ENCODE data around the gene PCDHGB6.
"Not testable (repeated sequence)": the region's sequence is repeated elsewhere in the genome, so short reads cannot be mapped to it uniquely, and the experiment has no call there.

PCDHGB6 gene

DNA sequence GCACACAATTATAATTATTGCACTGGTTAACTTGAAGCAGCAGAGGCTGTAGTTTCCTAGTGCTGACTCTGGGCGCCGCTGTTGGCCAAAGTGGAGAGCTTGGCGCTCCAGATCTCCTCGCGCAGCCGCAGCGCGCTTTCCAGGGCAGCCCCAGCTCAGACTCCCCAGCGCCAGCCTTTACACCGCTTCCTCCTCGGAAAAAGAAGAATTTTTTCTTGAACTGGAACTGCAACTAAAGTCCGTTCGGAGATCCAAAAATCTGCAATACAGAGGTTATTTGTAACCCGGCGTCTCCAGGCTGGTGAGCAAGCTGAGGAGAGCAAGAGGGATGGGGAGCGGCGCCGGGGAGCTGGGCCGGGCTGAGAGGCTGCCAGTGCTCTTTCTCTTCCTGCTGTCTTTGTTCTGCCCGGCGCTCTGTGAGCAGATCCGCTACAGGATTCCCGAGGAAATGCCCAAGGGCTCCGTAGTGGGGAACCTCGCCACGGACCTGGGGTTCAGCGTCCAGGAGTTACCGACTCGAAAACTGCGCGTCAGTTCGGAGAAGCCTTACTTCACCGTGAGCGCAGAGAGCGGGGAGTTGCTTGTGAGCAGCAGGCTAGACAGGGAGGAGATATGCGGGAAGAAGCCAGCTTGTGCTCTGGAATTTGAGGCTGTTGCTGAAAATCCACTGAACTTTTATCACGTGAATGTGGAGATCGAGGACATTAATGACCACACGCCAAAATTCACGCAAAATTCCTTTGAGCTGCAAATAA is 20.1 kb upstream of the PCDHGB6 start, which contains the start of gene PCDHGB4:
Gene PCDHGB4 (plus strand): TSS at position 142 of the 755 bp plus-strand sequence. CDS start 187 bp downstream, at position 329.
- not testable (repeated sequence) for DNase-seq (ENCODE audit: insufficient read length, low spot score)
- FAIRE-seq, result peak; percentile 87

DNA sequence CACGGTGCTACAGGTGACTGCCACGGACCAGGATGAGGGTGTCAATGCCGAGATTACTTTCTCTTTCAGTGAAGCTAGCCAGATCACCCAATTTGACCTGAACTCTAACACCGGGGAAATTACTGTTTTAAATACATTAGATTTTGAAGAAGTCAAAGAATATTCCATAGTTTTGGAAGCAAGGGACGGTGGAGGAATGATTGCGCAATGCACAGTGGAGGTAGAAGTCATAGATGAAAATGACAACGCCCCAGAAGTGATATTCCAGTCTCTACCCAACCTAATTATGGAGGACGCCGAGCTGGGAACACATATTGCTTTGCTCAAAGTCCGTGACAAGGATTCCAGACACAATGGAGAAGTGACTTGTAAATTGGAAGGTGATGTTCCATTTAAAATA is 19.2 kb upstream of the PCDHGB6 start:
- FAIRE-seq (no peak), DNase-seq (ENCODE audit: insufficient read length, low spot score) (no peak)

DNA sequence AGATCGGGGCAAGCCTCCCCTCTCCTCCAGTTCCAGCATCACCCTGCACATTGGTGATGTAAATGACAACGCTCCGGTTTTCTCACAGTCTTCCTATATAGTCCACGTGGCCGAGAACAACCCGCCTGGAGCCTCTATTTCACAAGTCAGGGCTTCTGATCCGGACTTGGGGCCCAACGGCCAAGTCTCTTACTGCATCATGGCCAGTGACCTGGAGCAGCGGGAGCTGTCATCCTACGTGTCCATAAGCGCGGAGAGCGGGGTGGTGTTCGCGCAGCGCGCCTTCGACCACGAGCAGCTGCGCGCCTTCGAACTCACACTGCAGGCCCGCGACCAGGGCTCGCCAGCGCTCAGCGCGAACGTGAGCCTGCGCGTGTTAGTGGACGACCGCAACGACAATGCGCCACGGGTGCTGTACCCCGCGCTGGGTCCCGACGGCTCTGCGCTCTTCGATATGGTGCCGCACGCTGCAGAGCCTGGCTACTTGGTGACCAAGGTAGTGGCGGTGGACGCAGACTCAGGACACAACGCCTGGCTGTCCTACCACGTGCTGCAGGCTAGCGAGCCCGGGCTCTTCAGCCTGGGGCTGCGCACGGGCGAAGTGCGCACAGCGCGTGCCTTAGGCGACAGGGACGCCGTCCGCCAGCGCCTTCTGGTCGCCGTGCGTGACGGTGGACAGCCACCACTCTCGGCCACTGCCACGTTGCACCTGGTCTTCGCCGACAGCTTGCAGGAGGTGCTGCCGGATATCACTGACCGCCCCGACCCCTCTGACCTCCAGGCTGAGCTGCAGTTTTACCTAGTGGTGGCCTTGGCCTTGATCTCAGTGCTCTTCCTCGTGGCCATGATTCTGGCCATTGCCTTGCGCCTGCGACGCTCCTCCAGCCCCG is 18.4 kb upstream of the PCDHGB6 start:
- DNase-seq (ENCODE audit: insufficient read length, low spot score), result no peak
- no peak for FAIRE-seq

DNA sequence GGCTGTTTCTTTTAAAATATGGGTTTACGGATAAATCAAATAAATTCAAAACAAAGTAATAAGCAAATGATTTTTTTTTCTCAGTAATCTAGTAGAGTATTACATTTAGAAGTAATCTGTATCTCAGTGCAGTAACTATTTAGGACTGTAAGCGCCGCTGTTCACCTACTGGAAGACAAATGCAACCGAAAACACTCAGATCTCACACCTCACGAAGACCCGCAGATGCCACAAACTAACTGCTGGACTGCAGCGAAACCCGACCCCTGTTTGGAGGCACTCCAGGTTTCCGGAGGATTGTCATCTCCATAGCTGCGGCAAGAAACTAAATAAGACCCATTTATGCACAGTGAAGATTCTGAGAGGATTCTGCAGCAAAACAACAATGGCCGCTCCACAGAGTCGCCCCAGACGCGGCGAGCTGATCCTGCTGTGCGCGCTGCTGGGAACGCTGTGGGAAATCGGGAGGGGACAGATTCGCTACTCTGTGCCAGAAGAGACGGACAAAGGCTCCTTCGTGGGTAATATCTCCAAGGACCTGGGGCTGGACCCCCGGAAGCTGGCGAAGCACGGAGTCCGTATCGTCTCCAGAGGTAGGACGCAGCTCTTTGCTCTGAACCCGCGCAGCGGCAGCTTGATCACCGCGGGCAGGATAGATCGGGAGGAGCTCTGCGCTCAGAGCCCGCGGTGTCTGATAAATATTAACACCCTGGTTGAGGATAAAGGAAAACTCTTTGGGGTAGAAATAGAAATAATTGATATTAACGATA is 15.2 kb upstream of the PCDHGB6 start, which contains the start of gene PCDHGA8:
Gene PCDHGA8 (plus strand): TSS at position 205 of the 770 bp plus-strand sequence. CDS start 181 bp downstream, at position 386.
- no peak for FAIRE-seq

DNA sequence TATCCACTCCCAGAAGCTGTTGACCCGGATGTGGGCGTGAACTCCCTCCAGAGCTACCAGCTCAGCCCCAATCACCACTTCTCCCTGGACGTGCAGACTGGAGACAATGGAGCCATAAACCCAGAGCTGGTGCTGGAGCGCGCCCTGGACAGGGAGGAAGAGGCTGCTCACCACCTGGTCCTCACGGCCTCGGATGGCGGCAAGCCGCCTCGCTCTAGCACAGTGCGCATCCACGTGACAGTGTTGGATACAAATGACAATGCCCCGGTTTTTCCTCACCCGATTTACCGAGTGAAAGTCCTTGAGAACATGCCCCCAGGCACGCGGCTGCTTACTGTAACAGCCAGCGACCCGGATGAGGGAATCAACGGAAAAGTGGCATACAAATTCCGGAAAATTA is 14.6 kb upstream of the PCDHGB6 start:
- FAIRE-seq (no peak), DNase-seq (ENCODE audit: insufficient read length, low spot score) (no peak)

More for the DNA sequence above, 15.2 kb upstream of the PCDHGB6 start, which contains the start of gene PCDHGA8:
- DNase-seq (ENCODE audit: insufficient read length, low spot score), result no peak

DNA sequence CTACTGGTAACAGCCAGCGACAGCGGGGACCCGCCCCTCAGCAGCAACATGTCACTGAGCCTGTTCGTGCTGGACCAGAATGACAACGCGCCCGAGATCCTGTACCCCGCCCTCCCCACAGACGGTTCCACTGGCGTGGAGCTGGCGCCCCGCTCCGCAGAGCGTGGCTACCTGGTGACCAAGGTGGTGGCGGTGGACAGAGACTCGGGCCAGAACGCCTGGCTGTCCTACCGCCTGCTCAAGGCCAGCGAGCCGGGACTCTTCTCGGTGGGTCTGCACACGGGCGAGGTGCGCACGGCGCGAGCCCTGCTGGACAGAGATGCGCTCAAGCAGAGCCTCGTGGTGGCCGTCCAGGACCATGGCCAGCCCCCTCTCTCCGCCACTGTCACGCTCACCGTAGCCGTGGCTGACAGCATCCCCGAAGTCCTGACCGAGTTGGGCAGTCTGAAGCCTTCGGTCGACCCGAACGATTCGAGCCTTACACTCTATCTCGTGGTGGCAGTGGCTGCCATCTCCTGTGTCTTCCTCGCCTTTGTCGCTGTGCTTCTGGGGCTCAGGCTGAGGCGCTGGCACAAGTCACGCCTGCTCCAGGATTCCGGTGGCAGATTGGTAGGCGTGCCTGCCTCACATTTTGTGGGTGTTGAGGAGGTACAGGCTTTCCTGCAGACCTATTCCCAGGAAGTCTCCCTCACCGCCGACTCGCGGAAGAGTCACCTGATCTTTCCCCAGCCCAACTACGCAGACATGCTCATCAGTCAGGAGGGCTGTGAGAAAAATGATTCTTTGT is 13.2 kb upstream of the PCDHGB6 start:
- FAIRE-seq; DNase-seq (ENCODE audit: insufficient read length, low spot score): not testable (repeated sequence)

DNA sequence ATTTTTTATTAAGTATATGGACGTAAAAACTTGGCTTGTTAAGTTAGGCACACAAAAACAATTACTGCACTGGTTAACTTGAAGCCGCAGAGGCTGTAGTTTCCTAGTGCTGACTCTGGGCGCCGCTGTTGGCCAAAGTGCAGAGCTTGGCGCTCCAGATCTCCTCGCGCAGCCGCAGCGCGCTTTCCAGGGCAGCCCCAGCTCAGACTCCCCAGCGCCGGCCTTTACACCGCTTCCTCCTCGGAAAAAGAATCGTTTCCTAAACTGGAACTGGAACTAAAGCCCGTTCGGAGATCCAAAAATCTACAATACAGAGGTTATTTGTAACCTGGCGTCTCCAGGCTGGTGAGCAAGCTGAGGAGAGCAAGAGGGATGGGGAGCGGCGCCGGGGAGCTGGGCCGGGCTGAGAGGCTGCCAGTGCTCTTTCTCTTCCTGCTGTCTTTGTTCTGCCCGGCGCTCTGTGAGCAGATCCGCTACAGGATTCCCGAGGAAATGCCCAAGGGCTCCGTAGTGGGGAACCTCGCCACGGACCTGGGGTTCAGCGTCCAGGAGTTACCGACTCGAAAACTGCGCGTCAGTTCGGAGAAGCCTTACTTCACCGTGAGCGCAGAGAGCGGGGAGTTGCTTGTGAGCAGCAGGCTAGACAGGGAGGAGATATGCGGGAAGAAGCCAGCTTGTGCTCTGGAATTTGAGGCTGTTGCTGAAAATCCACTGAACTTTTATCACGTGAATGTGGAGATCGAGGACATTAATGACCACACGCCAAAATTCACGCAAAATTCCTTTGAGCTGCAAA is 9.9 kb upstream of the PCDHGB6 start, which contains the start of gene PCDHGB5:
Gene PCDHGB5 (plus strand): TSS at position 192 of the 796 bp plus-strand sequence. CDS start 181 bp downstream, at position 373.
- DNase-seq (ENCODE audit: insufficient read length, low spot score), result not testable (repeated sequence)
- peak; percentile 86 for FAIRE-seq

DNA sequence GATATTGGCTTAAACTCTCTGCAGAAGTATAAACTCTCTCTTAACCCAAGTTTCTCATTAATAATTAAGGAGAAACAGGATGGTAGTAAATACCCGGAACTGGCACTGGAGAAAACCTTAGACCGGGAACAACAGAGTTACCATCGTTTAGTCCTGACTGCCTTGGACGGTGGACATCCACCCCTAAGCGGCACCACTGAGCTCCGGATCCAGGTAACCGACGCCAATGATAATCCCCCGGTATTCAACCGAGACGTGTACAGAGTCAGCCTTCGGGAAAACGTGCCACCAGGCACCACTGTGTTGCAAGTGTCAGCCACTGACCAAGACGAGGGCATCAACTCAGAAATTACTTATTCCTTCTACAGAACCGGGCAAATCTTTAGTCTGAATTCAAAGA is 9.2 kb upstream of the PCDHGB6 start:
- no peak for FAIRE-seq
- no peak for DNase-seq (ENCODE audit: insufficient read length, low spot score)

DNA sequence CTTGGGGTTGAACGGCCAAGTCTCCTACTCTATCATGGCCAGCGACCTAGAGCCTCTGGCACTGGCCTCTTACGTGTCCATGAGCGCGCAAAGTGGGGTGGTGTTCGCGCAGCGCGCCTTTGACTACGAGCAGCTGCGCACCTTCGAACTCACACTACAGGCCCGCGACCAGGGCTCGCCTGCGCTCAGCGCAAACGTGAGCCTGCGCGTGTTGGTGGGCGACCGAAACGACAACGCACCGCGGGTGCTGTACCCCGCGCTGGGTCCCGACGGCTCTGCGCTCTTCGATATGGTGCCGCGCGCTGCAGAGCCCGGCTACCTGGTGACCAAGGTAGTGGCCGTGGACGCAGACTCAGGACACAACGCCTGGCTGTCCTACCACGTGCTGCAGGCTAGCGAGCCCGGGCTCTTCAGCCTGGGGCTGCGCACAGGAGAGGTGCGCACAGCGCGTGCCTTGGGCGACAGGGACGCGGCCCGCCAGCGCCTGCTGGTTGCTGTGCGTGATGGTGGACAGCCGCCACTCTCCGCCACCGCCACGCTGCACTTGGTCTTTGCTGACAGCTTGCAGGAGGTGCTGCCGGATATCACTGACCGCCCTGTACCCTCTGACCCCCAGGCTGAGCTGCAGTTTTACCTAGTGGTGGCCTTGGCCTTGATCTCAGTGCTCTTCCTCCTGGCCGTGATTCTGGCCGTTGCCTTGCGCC is 8.1 kb upstream of the PCDHGB6 start:
- DNase-seq (ENCODE audit: insufficient read length, low spot score) (no peak), FAIRE-seq (no peak)

DNA sequence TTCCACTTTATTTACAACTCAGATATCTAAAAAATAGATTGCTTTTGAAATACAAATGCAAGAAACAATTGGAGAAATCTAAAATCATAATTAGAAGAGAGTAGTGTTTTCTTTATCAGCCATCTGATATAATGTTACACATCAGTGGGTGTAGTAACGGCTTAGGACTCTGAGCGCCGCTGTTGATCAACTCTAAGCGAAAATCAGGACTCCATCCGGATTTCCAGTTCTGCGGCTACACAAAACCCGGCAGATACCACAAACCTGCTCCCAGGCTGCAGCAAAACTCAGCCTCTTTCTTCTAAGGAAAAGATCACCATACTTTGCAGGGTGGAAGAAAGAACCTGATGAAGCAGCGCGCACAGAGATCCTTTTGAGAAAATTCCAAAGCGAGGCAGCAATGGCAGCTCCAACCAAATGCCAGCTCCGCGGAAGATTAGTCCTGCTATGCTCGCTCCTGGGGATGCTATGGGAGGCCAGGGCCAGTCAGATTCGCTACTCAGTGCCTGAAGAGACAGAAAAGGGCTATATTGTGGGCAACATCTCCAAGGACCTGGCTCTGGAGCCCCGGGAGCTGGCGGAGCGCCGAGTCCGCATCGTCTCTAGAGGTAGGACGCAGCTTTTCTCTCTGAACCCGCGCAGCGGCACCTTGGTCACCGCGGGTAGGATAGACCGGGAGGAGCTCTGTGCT is 5.1 kb upstream of the PCDHGB6 start, which contains the start of gene PCDHGA9:
Gene PCDHGA9 (plus strand): TSS at position 226 of the 691 bp plus-strand sequence. CDS start 175 bp downstream, at position 401.
- DNase-seq (ENCODE audit: insufficient read length, low spot score) (no peak), FAIRE-seq (no peak)

DNA sequence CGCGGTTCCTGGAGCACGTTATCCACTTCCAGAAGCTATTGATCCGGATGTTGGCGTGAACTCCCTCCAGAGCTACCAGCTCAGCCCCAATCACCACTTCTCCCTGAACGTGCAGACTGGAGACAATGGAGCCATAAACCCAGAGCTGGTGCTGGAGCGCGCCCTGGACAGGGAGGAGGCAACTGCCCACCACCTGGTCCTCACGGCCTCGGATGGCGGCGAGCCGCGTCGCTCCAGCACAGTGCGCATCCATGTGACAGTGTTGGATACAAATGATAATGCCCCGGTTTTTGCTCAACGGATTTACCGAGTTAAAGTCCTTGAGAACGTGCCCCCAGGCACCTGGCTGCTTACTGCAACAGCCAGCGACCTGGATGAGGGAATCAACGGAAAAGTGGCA is 4.4 kb upstream of the PCDHGB6 start:
- FAIRE-seq, result no peak
- no peak for DNase-seq (ENCODE audit: insufficient read length, low spot score)

DNA sequence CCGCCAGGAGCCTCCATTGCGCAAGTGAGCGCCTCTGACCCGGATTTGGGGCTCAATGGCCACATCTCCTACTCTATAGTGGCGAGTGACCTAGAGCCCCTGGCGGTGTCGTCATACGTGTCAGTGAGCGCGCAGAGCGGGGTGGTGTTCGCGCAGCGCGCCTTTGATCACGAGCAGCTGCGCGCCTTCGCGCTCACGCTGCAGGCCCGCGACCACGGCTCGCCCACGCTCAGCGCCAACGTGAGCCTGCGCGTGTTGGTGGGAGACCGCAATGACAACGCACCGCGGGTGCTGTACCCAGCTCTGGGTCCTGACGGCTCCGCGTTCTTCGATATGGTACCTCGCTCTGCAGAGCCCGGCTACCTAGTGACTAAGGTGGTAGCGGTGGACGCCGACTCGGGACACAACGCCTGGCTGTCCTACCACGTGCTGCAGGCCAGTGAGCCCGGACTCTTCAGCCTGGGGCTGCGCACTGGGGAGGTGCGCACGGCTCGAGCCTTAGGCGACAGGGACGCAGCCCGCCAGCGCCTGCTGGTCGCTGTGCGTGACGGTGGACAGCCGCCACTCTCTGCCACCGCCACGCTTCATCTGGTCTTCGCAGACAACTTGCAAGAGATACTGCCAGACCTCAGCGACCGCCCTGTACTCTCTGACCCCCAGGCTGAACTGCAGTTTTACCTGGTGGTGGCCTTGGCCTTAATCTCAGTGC is 1.9 kb downstream of the PCDHGB6 start:
- no peak for DNase-seq (ENCODE audit: insufficient read length, low spot score)
- FAIRE-seq, result no peak

DNA sequence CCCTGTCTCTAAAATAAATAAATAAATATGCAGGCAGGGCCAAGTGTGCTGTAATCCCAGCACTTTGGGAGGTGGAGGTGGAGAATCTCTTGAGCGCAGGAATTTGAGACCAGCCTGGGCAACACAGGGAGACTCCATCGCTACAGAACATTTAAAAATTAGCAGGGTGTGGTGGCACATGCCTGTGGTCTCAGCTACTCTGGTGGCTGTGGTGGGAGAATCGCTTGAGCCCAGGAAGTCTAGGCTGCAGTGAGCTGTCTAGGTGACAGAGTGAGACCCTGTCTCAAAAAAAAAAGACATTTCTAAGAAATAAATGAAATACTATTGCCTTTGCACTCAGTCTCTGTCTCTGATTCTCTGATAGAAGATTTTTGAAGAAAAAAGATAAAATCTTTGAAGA is 3.8 kb downstream of the PCDHGB6 start:
- DNase-seq (ENCODE audit: insufficient read length, low spot score), result no peak

DNA sequence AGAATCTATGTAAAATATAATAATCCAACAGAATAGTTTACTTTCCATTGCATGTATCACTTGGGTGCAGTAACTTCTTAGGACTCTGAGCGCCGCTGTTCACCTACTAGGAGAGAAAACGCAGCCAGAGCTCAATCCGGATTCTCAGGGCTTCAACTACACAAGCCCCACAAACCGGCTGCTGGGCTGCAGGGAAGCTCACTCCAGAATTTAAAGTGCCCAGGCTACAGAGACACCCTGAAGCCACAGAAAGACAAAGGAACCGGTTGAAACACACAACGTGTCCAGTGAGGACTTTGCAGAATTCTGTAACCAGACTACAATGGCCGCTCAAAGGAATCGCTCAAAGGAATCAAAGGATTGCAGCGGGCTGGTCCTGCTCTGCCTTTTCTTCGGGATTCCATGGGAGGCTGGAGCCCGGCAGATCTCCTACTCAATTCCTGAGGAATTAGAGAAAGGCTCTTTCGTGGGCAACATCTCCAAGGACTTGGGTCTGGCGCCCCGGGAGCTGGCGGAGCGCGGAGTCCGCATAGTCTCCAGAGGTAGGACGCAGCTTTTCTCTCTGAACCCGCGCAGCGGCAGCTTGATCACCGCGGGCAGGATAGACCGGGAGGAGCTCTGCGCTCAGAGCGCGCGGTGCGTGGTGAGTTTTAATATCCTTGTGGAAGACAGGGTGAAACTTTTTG is 5.2 kb downstream of the PCDHGB6 start, which contains the start of gene PCDHGA10:
Gene PCDHGA10 (plus strand): TSS at position 134 of the 686 bp plus-strand sequence. CDS start 189 bp downstream, at position 323.
- DNase-seq (ENCODE audit: insufficient read length, low spot score), result peak; percentile 68
- peak; percentile 23 for FAIRE-seq

More for the DNA sequence above, 3.8 kb downstream of the PCDHGB6 start:
- no peak for FAIRE-seq

DNA sequence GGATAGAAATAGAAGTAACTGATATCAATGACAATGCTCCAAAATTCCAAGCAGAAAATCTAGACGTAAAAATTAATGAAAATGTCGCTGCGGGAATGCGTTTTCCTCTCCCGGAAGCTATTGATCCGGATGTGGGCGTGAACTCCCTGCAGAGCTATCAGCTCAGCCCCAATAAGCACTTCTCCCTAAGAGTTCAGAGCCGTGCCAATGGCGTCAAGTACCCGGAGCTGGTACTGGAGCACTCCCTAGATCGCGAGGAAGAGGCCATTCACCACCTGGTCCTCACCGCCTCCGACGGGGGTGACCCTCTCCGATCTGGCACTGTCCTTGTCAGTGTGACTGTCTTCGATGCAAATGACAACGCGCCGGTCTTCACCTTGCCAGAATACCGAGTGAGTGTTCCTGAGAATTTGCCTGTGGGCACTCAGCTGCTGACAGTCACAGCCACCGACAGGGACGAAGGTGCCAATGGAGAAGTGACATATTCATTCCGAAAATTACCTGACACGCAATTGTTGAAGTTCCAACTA is 5.8 kb downstream of the PCDHGB6 start:
- FAIRE-seq (no peak), DNase-seq (ENCODE audit: insufficient read length, low spot score) (no peak)
